ENCODE data around the gene SURF6.

SURF6 gene

GRCh38 chr9:133375724-133376654, 40.0 kb upstream of the SURF6 start, which contains the start of the genes STKLD1 and SURF4 (continued):
- 0 out of 2 replicates have a peak, but pooled peaks have one; percentile 31 for TF ChIP-seq ZXDB (tag by site-specific recombination; IDR thresholded peaks at IDR 0.05)

GRCh38 chr9:133375116-133375723, 39.2 kb upstream of the SURF6 start:
- H3K4me1 ChIP-seq (ENCODE audit: control insufficient read depth, insufficient read depth, low read length), result peaks cover 5% of the 10 kb centered on the region
- H3K4me3 ChIP-seq (ENCODE audit: low read depth, low read length), result peak overlapping the region; percentile 57
- peak overlapping the region; percentile 93 for H3K27ac ChIP-seq (ENCODE audit: extremely low read depth, low read depth, low read length)
- POLR2A ChIA-PET, result interaction anchor here (0.9 to 3.9 kb wide), 8 partner anchors 10 to 110 kb away, joined by 3 to 18 read pairs (median 4); partner anchors contain the start of genes MED22, RPL7A, SURF1 and SURF2
- peaks cover 7 to 32% of the 10 kb centered on the region in 2 experiments; a peak in 2 of 3 replicates for H3K36me3 ChIP-seq (ENCODE audit: control insufficient read depth in 2 of 2, insufficient read depth in 1 of 2, low read length in 2 of 2)
- CTCF ChIA-PET, result interaction anchor here (0.6 to 2.4 kb wide), 7 partner anchors 12 to 1361 kb away, joined by 3 to 7 read pairs (median 3); no protein-coding TSS in a partner anchor
- H3K9me3 ChIP-seq (ENCODE audit: control insufficient read depth, insufficient read depth, low read depth, low read length), result no peaks in the 10 kb centered on the region
- TF ChIP-seq ZBTB26 (tag by site-specific recombination; optimal IDR thresholded peaks at IDR 0.05) (peak; percentile 41), ZBTB1 (tag by site-specific recombination; IDR thresholded peaks at IDR 0.05) (no peak), PRDM10 (tag by site-specific recombination; IDR thresholded peaks at IDR 0.05) (peak; percentile 50; the same call in 1 of the 2 replicates), ZNF23 (tag by site-specific recombination; IDR thresholded peaks at IDR 0.05; ENCODE audit: borderline replicate concordance) (no peak), ZNF623 (tag by site-specific recombination; IDR thresholded peaks at IDR 0.05) (no peak), ZBTB10 (tag by site-specific recombination; IDR thresholded peaks at IDR 0.05) (peak; percentile 59; the same call in 1 of the 2 replicates), ZSCAN4 (tag by site-specific recombination; IDR thresholded peaks at IDR 0.05) (no peak), ZBTB20 (tag by site-specific recombination; IDR thresholded peaks at IDR 0.05) (peak; percentile 83), ZNF169 (tag by site-specific recombination; IDR thresholded peaks at IDR 0.05) (no peak), FEZF1 (tag by site-specific recombination; IDR thresholded peaks at IDR 0.05) (no peak), GLIS2 (tag by site-specific recombination; IDR thresholded peaks at IDR 0.05) (peak; percentile 67), ZNF571 (tag by site-specific recombination; IDR thresholded peaks at IDR 0.05) (no peak), GLI4 (tag by site-specific recombination; IDR thresholded peaks at IDR 0.05) (no peak), ZNF335 (tag by site-specific recombination; conservative IDR thresholded peaks at IDR 0.05) (peak; percentile 65), SCRT1 (tag by site-specific recombination; IDR thresholded peaks at IDR 0.05; ENCODE audit: borderline replicate concordance) (0 out of 2 replicates have a peak, but pooled peaks have one; percentile 39), ZNF24 (tag by site-specific recombination; IDR thresholded peaks at IDR 0.05) (no peak), CTCF (tag by site-specific recombination; IDR thresholded peaks at IDR 0.05) (peak; percentile 68; the same call in 1 of the 2 replicates), PATZ1 (tag by site-specific recombination; IDR thresholded peaks at IDR 0.05) (peak; percentile 69), ZSCAN16 (tag by site-specific recombination; IDR thresholded peaks at IDR 0.05) (no peak)
